ENCODE data around the gene FNDC3B. TPM values are rescaled to one million over a fixed set of nuclear protein-coding genes. Genes with fewer than 3 reads are reported as not detected.

FNDC3B gene
- total RNA-seq, 1 experiment from 2014 or later = 48.6 TPM

GRCh38 chr3:172099495-172099808, 60.1 kb downstream of the FNDC3B start:
- H3K9ac ChIP-seq (ENCODE audit: low read length) = no peak overlapping the region
- TF ChIP-seq, protein P1, sequence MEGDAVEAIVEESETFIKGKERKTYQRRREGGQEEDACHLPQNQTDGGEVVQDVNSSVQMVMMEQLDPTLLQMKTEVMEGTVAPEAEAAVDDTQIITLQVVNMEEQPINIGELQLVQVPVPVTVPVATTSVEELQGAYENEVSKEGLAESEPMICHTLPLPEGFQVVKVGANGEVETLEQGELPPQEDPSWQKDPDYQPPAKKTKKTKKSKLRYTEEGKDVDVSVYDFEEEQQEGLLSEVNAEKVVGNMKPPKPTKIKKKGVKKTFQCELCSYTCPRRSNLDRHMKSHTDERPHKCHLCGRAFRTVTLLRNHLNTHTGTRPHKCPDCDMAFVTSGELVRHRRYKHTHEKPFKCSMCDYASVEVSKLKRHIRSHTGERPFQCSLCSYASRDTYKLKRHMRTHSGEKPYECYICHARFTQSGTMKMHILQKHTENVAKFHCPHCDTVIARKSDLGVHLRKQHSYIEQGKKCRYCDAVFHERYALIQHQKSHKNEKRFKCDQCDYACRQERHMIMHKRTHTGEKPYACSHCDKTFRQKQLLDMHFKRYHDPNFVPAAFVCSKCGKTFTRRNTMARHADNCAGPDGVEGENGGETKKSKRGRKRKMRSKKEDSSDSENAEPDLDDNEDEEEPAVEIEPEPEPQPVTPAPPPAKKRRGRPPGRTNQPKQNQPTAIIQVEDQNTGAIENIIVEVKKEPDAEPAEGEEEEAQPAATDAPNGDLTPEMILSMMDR (conservative IDR thresholded peaks at IDR 0.05; ENCODE audit: low read depth, low read length) = no peak
- TF ChIP-seq EZH2 (IDR thresholded peaks at IDR 0.05; ENCODE audit: low read length, unreplicated experiment) = no peak
- TF ChIP-seq EZH2phosphoT487 (IDR thresholded peaks at IDR 0.05; ENCODE audit: borderline replicate concordance, low read length) = no peak
- intact Hi-C loops (cut with micrococcal nuclease) = no loop called here
- ATAC-seq (no peak), DNase-seq (no peak)
- no peaks in the 10 kb centered on the region for H3K27me3 ChIP-seq (ENCODE audit: low read length)
- peaks cover 25% of the 10 kb centered on the region for H3K4me1 ChIP-seq (ENCODE audit: insufficient read depth, low read length)
- no TSS peak for BruUV-seq (replicated peaks)
- H3K4me3 ChIP-seq (ENCODE audit: low read length) = no peak overlapping the region
- H3K9me3 ChIP-seq (ENCODE audit: low read length) = no peaks in the 10 kb centered on the region
- H3K36me3 ChIP-seq (ENCODE audit: low read depth, low read length) = peaks cover 4% of the 10 kb centered on the region; the same call in 1 of the 2 replicates
- CTCF ChIA-PET = no interaction called here
- H2AFZ ChIP-seq (ENCODE audit: low read length) = no peak overlapping the region
- POLR2A ChIA-PET (ENCODE audit: unreplicated experiment) = no interaction called here
- no peak overlapping the region for H3K4me2 ChIP-seq (ENCODE audit: low read length)
- no peak overlapping the region for H3K27ac ChIP-seq (ENCODE audit: low read length)
- H3K79me2 ChIP-seq (ENCODE audit: low read length) = peaks cover 94% of the 10 kb centered on the region
- peaks cover 59% of the 10 kb centered on the region for H4K20me1 ChIP-seq (ENCODE audit: low read length)
- H3F3A ChIP-seq (ENCODE audit: low read length, unreplicated experiment) = no peaks in the 10 kb centered on the region
- H3K9me2 ChIP-seq (replicated peaks; ENCODE audit: low read length) = no peaks in the 10 kb centered on the region

- POLR2A ChIA-PET (ENCODE audit: unreplicated experiment) = no interaction called here
- no peak overlapping the region for H2AFZ ChIP-seq (ENCODE audit: low read length)
- H3K4me1 ChIP-seq (ENCODE audit: insufficient read depth, low read length) = peaks cover 25% of the 10 kb centered on the region
- H3K4me2 ChIP-seq (ENCODE audit: low read length) = no peak overlapping the region
- peaks cover 61% of the 10 kb centered on the region for H4K20me1 ChIP-seq (ENCODE audit: low read length)
- peaks cover 94% of the 10 kb centered on the region for H3K79me2 ChIP-seq (ENCODE audit: low read length)
- no peak overlapping the region for H3K4me3 ChIP-seq (ENCODE audit: low read length)
- ATAC-seq (no peak), DNase-seq (no peak)
- H3K27ac ChIP-seq (ENCODE audit: low read length) = no peak overlapping the region
- H3K9ac ChIP-seq (ENCODE audit: low read length) = no peak overlapping the region
- H3K9me3 ChIP-seq (ENCODE audit: low read length) = no peaks in the 10 kb centered on the region
- no peaks in the 10 kb centered on the region for H3K9me2 ChIP-seq (replicated peaks; ENCODE audit: low read length)
- no TSS peak for BruUV-seq (replicated peaks)
- H3F3A ChIP-seq (ENCODE audit: low read length, unreplicated experiment) = no peaks in the 10 kb centered on the region
- H3K27me3 ChIP-seq (ENCODE audit: low read length) = no peaks in the 10 kb centered on the region
- CTCF ChIA-PET = no interaction called here
- no peak for TF ChIP-seq EZH2phosphoT487 (IDR thresholded peaks at IDR 0.05; ENCODE audit: borderline replicate concordance, low read length)
- TF ChIP-seq EZH2 (IDR thresholded peaks at IDR 0.05; ENCODE audit: low read length, unreplicated experiment) = no peak
- TF ChIP-seq, protein P1 (conservative IDR thresholded peaks at IDR 0.05; ENCODE audit: low read depth, low read length) = no peak
- peaks cover 4% of the 10 kb centered on the region; the same call in 1 of the 2 replicates for H3K36me3 ChIP-seq (ENCODE audit: low read depth, low read length)
- intact Hi-C loops (cut with micrococcal nuclease) = no loop called here
Measured at GRCh38 chr3:172100482-172100881, 61.1 kb downstream of the FNDC3B start.

DNA sequence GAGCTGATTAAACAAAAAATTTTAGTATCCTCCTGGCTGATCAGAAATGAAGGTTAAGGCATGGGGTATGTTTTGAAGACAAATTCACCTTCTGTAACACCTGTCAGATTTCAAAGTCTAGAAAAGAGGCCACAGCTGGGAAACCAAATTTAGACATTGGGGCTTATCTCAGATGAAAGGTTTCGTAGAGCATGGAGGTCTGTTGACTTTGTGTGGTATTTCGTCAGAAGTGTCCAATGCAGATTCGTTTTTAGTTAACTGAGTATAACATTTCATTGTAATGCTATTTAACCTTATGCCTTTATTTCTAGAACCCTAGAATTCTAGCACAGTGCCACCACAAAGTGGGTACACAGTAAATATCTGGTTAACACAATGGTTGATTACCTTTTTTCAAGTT, 61.7 kb downstream of the FNDC3B start:
- BruUV-seq (replicated peaks) = no TSS peak
- ChIA-PET POLR2A (ENCODE audit: unreplicated experiment) (no interaction called here), CTCF (no interaction called here)
- DNase-seq = no peak
- intact Hi-C loops (cut with micrococcal nuclease) = no loop called here
- Histone ChIP-seq H2AFZ (ENCODE audit: low read length) (no peak overlapping the region), H3K9ac (ENCODE audit: low read length) (no peak overlapping the region), H3K4me3 (ENCODE audit: low read length) (no peak overlapping the region), H3K79me2 (ENCODE audit: low read length) (peaks cover 94% of the 10 kb centered on the region), H4K20me1 (ENCODE audit: low read length) (peaks cover 55% of the 10 kb centered on the region), H3K27me3 (ENCODE audit: low read length) (no peaks in the 10 kb centered on the region), H3K9me3 (ENCODE audit: low read length) (no peaks in the 10 kb centered on the region), H3K9me2 (replicated peaks; ENCODE audit: low read length) (no peaks in the 10 kb centered on the region), H3K27ac (ENCODE audit: low read length) (no peak overlapping the region), H3K4me1 (ENCODE audit: insufficient read depth, low read length) (peaks cover 21% of the 10 kb centered on the region), H3F3A (ENCODE audit: low read length, unreplicated experiment) (no peaks in the 10 kb centered on the region), H3K4me2 (ENCODE audit: low read length) (no peak overlapping the region), H3K36me3 (ENCODE audit: low read depth, low read length) (peaks cover 4% of the 10 kb centered on the region; the same call in 1 of the 2 replicates)
- TF ChIP-seq, protein P1 (conservative IDR thresholded peaks at IDR 0.05; ENCODE audit: low read depth, low read length) = no peak
- TF ChIP-seq EZH2phosphoT487 (IDR thresholded peaks at IDR 0.05; ENCODE audit: borderline replicate concordance, low read length) (no peak), EZH2 (IDR thresholded peaks at IDR 0.05; ENCODE audit: low read length, unreplicated experiment) (no peak)
- ATAC-seq = no peak
